Measurements from ENCODE around the gene LDLRAD4. TPM values are rescaled to one million over a fixed set of nuclear protein-coding genes. Genes with fewer than 3 reads are reported as not detected.
A peak's percentile ranks its signal among the peaks of the same experiment; 100 is the strongest.
"Not testable (repeated sequence)": the region's sequence is repeated elsewhere in the genome, so short reads cannot be mapped to it uniquely, and the experiment has no call there.

LDLRAD4 gene
- total RNA-seq, 1 donor from 2014 or later = 20.4 TPM

DNA sequence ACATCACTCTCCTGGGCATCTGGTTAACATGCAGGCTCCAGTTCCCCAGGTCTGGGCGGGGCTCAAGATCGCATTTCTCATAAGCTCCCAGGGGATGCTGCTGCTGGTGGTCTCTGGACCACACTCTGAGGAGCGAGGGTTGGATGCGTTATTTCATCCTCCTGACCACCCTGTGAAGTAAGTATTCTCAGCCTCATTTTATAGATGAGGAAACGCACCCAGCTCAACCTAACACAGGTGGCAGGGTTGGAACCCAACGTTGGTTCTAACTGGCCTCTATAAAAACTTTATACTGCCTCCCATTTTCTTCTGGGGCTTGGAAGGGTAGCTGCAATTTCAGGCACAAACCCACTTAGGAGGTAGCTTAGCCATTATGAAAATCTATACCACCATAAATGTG lies 387.3 kb downstream of the LDLRAD4 start:
- Mint-ChIP-seq H3K27ac (ENCODE audit: unreplicated experiment) (no peak overlapping the region), H3K4me1 (ENCODE audit: unreplicated experiment) (peaks cover 3% of the 10 kb centered on the region), H3K36me3 (ENCODE audit: unreplicated experiment) (no peaks in the 10 kb centered on the region)

DNA sequence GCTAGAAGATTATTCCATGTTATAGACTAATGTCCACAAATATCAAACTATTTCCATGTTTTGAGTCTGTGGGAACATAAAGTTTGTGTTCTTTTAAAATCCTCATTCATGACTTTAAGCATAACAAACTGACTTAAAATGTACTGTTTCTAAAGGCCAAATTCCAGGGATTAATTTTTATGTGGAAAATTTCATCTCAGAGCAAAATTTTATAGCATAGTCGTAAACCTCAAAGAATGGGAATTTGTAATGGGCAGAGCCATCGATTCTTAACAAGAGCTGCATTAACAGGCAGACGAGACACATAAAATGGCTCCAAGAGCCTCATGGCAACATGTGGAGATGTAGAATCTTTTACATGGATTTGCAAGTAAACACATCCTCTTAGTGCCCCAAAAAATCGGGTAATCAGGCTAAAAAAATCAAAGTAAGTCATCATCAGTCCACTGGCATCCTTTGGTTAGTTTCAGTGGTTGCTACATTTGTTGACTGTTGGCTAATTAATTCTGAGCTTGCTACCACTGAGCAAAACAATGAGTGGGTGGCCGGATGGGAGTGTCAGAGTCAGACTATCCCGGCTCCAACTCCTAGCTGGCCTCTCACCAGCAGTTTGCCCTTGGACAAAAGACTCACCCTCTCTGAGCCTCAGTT lies 388.2 kb downstream of the LDLRAD4 start:
- no peak for TF ChIP-seq CTCF (IDR thresholded peaks at IDR 0.05)
- Mint-ChIP-seq H3K27ac (ENCODE audit: unreplicated experiment) (no peak overlapping the region), H3K9me3 (ENCODE audit: unreplicated experiment) (no peaks in the 10 kb centered on the region), H3K36me3 (ENCODE audit: unreplicated experiment) (no peaks in the 10 kb centered on the region), H3K4me3 (ENCODE audit: unreplicated experiment) (no peak overlapping the region), H3K4me1 (ENCODE audit: unreplicated experiment) (peaks cover 11% of the 10 kb centered on the region), H3K27me3 (ENCODE audit: unreplicated experiment) (peaks cover 13% of the 10 kb centered on the region)
- no peak for DNase-seq (ENCODE audit: extremely low spot score, unreplicated experiment)

More for the DNA sequence above, 387.3 kb downstream of the LDLRAD4 start:
- Mint-ChIP-seq H3K27me3 (ENCODE audit: unreplicated experiment) (peaks cover 5% of the 10 kb centered on the region), H3K9me3 (ENCODE audit: unreplicated experiment) (no peaks in the 10 kb centered on the region), H3K4me3 (ENCODE audit: unreplicated experiment) (no peak overlapping the region)
- DNase-seq (ENCODE audit: extremely low spot score, unreplicated experiment) = no peak
- TF ChIP-seq CTCF (IDR thresholded peaks at IDR 0.05) = no peak

- H3K36me3 Mint-ChIP-seq (ENCODE audit: unreplicated experiment); H3K27ac Mint-ChIP-seq (ENCODE audit: unreplicated experiment); H3K4me3 Mint-ChIP-seq (ENCODE audit: unreplicated experiment); H3K9me3 Mint-ChIP-seq (ENCODE audit: unreplicated experiment): not testable (repeated sequence)
- H3K27me3 Mint-ChIP-seq (ENCODE audit: unreplicated experiment) = peaks cover 27% of the 10 kb centered on the region
- peaks cover 14% of the 10 kb centered on the region for H3K4me1 Mint-ChIP-seq (ENCODE audit: unreplicated experiment)
- peak; percentile 38 for DNase-seq (ENCODE audit: extremely low spot score, unreplicated experiment)
These were observed 389.5 kb downstream of the LDLRAD4 start for GRCh38 chr18:13608024-13608562.

DNA sequence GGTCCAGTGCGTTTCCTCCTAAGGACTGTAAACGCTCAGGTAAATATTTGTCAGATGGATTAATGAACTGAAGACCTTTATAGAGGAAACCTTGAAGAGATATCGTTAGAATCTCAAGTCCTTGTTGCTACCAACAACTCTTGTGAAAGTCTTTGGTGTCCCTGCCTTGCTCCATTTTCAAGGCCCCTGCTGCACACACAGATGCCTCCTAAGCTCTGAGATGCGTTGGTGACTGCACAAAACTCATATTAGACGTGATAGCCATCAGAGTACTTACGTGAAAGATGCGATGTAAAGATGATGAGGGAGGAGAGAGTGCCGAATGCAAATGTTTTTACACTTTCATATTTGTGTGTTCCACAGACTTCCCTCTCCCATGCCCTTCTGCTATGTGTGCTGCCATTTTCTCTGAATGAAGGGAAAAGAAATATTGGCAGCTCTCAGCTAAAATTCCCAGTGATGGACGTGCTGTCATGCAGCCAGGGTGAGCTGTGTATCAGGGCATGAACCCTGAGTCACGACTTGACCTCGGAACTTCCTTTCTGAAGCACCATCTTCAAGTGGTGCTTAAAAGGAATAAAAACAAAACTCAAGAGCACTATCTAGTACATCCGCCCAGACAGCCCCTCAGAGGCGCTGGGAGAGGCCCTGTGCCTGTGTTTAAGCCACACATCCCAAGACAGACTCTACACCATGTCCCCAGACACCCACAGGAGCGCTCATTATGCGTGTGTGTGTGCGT lies 390.4 kb downstream of the LDLRAD4 start:
- Mint-ChIP-seq H3K27me3 (ENCODE audit: unreplicated experiment) (peaks cover 34% of the 10 kb centered on the region), H3K4me1 (ENCODE audit: unreplicated experiment) (peaks cover 14% of the 10 kb centered on the region)

DNA sequence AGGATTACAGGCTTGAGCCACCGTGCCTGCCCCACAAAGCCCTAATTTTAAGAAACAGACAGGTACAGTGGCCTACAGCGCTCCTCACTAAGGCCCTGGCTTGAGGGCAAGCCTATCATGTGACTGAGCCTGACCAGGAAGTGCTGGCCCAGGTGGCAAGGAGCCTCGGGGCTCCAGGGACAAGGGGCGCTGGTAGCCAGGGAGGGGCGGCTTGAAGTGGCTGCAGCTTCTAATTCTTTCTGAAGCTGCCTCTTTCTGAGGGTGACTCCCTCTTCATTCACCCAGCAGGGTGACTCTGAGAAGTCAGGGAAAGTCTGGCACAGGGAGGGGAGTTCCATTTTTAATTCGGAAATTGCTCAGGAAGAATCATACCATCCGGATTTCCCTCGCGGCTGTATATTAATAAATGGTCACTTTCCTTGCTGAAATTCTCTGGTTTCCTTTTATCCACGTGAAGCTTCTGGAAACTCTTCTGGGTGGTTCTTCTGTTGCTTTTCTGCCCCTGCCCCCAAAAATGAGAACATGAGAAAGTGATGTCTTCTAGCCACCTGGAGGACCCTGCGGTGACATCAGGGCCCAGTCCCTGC lies 392.1 kb downstream of the LDLRAD4 start:
- H3K4me1 Mint-ChIP-seq (ENCODE audit: unreplicated experiment) = peaks cover 16% of the 10 kb centered on the region
- DNase-seq (ENCODE audit: extremely low spot score, unreplicated experiment) = peak; percentile 53
- H3K9me3 Mint-ChIP-seq (ENCODE audit: unreplicated experiment) = no peaks in the 10 kb centered on the region
- H3K4me3 Mint-ChIP-seq (ENCODE audit: unreplicated experiment) = peak overlapping the region; percentile 46
- H3K36me3 Mint-ChIP-seq (ENCODE audit: unreplicated experiment) = no peaks in the 10 kb centered on the region
- no peak for TF ChIP-seq CTCF (IDR thresholded peaks at IDR 0.05)
- H3K27ac Mint-ChIP-seq (ENCODE audit: unreplicated experiment) = peak overlapping the region; percentile 27
- peaks cover 32% of the 10 kb centered on the region for H3K27me3 Mint-ChIP-seq (ENCODE audit: unreplicated experiment)

More for the DNA sequence above, 390.4 kb downstream of the LDLRAD4 start:
- TF ChIP-seq CTCF (IDR thresholded peaks at IDR 0.05) = no peak
- H3K27ac Mint-ChIP-seq (ENCODE audit: unreplicated experiment) = no peak overlapping the region
- DNase-seq (ENCODE audit: extremely low spot score, unreplicated experiment) = no peak
- H3K9me3 Mint-ChIP-seq (ENCODE audit: unreplicated experiment) = no peaks in the 10 kb centered on the region
- no peaks in the 10 kb centered on the region for H3K36me3 Mint-ChIP-seq (ENCODE audit: unreplicated experiment)
- no peak overlapping the region for H3K4me3 Mint-ChIP-seq (ENCODE audit: unreplicated experiment)
